HL-60 (cell line): ENCODE measurements around the gene ISCU.

ENCODE experiments used
- CTCF ChIP-seq: IDR thresholded peaks from one replicate; pipeline ENCODE4 v1.5.1; 2011; ENCODE audit warnings: low read length, control low read depth, inconsistent platforms; ENCODE audit not compliant: insufficient read depth
- POLR2AphosphoS5 ChIP-seq: IDR thresholded peaks from 2 replicates; pipeline ENCODE4 v1.6.1; 2012; ENCODE audit warnings: low read depth
- REST ChIP-seq: IDR thresholded peaks from 2 replicates; pipeline ENCODE4 v1.6.1; 2012; ENCODE audit warnings: low read depth; ENCODE audit not compliant: insufficient replicate concordance

DNA sequence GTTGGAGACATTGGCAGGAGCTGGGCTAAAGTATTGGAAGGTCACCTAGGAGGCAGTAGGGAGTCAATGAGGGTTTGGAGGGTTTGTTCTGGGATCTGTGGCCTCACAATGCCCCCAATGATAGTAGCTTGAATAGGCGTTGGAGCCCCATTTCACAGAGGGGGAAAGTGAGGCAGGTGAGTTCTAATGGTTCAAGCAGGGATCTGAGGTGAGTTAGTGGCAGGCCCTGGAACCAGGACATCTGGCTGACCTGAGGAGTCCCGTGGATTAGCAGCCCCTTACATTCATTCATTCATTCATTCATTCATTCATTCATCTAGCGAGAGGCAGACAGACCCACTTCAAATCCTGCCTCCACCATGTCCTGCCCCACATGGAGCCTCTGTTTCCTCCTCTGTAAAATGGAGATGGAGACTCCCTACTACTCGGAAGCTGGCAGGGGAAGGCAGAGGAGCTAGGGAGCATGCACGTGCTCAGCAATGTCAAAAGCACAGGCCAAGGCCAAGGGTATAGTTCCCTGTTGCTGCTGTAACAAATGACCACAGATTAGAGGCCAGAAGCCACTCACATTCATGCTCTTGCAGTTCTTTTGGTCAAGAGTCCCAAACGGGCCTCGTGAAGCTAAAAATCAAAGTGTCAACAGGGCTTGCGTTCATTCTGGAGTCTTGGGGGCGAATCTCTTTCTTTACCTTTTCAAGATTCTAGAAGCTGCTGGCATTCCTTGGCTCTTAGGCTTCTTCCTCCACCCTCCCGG lies 37.7 kb downstream of the ISCU start:
- no peak for TF ChIP-seq CTCF
- no peak for TF ChIP-seq POLR2AphosphoS5
- TF ChIP-seq REST = no peak
